Activated CD8-positive, alpha-beta memory T cell treated with anti-CD3 and anti-CD28 coated beads for 36 hours (primary cell): ENCODE results near the gene EFL1. TPM values are rescaled to one million over a fixed set of nuclear protein-coding genes. Genes with fewer than 3 reads are reported as not detected.
"Not testable (repeated sequence)": the region's sequence is repeated elsewhere in the genome, so short reads cannot be mapped to it uniquely, and the experiment has no call there.

Source experiments
- CTCF ChIA-PET: fragments of 350-600 bp; sonication (Branson Sonifier 250); formaldehyde crosslinking; loops from one replicate; lab custom pipeline; 2021; ENCODE audit warnings: antibody characterized with exemption; lab: Charles Lee
- POLR2A ChIA-PET: fragments of 350-600 bp; sonication (Branson Sonifier 250); formaldehyde crosslinking; loops from one replicate; lab custom pipeline; 2021; ENCODE audit warnings: antibody characterized with exemption; lab: Charles Lee
- total RNA-seq, 2 experiments: library from RNA; stranded (reverse); gene quantifications; one replicate each; pipeline ENCODE4 v1.2.3, GENCODE V29; 2021

EFL1 gene
- total RNA-seq = 10 to 100 TPM; 23.3 to 24.8 TPM

GRCh38 chr15:82262422-82263026 lies at the start of gene EFL1, which contains the start of gene SAXO2:
Gene EFL1, minus strand, starts transcription at chr15:82262734. Its CDS starts 956 bp downstream, at chr15:82261778.
Gene SAXO2, plus strand, starts transcription at chr15:82262818. Its CDS starts 62 bp downstream, at chr15:82262880.
- CTCF ChIA-PET = interaction anchor here (0.6 kb wide), 1 partner anchor 45 kb away, joined by 3 read pairs; no protein-coding TSS in a partner anchor

GRCh38 chr15:82311321-82311720 lies 48.8 kb upstream of the EFL1 start:
- POLR2A ChIA-PET, CTCF ChIA-PET: not testable (repeated sequence)

More at GRCh38 chr15:82262422-82263026, at the start of gene EFL1, which contains the start of gene SAXO2:
- POLR2A ChIA-PET = interaction anchor here (0.6 to 0.8 kb wide), 3 partner anchors 14 to 488 kb away, joined by 3 to 4 read pairs (median 3); no protein-coding TSS in a partner anchor

DNA sequence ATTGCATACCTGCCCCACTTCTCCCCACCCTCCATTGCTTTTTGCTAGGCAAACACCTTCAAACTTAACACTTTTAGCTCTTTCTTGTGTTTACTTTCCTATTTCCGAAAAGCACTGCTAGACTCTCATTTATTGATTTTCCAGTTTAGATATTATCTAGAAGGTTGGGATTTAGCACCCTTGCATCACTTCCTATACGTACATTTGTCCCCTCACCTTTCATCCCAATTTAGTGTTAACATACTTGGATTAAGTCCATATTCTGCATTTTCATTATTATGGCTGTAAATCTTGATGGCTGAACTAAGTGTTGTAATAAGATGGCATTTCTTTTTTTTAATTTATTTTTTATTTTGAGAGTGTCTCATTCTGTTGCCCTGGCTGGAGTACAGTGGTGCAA lies 47.3 kb upstream of the EFL1 start:
- ChIA-PET POLR2A (no interaction called here), CTCF (interaction anchor here (0.9 kb wide), 1 partner anchor 12 kb away, joined by 3 read pairs; no protein-coding TSS in a partner anchor)

DNA sequence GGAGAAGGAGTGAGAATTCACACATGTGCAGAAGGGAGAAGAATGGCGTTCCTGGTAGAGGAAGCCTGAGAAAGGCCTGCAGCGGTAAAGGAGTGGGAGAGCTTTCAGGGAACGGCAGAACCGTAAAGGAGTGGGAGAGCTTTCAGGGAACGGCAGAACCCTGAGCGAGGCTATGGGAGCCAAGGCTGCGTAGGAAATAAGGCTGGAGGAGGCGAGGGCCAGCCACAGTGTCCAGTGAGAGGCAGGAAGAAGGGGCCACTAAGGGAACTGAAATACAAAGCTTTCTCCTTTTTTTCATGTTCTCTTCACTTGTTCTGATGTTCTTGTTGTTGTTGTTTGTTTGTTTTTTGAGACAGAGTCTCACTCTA lies 45.2 kb upstream of the EFL1 start:
- POLR2A ChIA-PET = no interaction called here
- CTCF ChIA-PET = no interaction called here

DNA sequence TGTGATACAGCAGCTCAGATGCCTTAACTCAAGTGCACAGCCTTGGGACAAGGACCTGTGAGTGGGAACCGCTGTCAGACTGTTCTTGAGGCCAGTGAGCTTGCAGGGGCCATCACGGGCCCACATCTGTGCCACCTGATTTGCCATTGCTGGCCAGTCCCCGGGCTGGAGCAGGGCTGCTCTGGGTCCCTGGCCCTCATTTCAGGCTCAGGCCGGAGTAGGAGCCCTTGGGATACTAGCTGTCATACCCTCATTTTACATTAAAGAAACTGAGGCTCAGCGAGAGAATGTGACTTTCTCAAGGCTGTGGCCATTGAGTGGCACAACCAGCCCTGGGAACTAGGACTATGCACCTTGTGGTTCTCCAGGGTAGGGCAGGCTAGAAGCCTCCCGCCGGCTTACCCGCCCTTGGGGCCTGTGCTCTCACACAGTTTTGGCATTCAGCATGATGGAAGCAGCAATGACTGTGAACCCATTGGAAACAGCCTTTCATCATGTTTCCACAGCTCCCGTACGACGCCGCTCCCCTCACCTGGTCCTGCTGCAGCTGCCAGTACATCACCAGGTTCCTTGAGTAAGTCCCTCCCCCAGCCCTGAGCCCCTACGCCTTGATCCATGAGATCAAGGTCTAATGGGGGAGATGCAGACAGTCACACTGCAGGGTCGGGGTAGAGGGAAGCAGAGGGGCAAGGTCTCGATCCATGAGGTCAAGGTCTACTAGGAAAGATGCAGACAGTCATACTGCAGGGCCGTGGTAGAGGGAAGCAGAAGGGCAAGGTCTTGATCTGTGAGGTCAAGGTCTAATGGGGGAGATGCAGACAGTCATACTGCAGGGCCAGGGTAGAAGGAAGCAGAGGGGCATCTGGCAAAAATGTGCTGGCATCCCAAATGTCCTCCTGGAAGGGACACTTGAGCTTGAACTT lies 44.5 kb upstream of the EFL1 start:
- POLR2A ChIA-PET = no interaction called here

GRCh38 chr15:82305621-82306048 lies 43.1 kb upstream of the EFL1 start:
- CTCF ChIA-PET = no interaction called here

More for the DNA sequence above, 44.5 kb upstream of the EFL1 start:
- CTCF ChIA-PET = no interaction called here

DNA sequence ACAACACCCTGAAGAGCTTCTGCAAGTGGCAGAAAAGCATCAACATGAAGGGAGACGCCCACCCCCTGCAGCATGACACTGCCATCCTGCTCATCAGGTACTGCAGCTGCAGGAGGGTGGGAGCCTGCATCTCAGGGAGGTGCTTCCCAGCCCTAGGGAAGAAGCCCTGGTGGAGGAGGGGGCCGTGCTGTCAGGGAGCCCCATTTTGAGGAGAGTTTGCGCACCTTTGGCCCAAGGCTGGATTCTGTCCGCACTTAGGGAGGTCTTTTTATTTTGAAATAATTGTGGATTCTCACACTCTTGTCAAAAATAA lies 42.2 kb upstream of the EFL1 start:
- CTCF ChIA-PET = no interaction called here
- POLR2A ChIA-PET = no interaction called here

More at GRCh38 chr15:82305621-82306048, 43.1 kb upstream of the EFL1 start:
- POLR2A ChIA-PET = no interaction called here

GRCh38 chr15:82303956-82304777 lies 41.6 kb upstream of the EFL1 start:
- CTCF ChIA-PET = no interaction called here

DNA sequence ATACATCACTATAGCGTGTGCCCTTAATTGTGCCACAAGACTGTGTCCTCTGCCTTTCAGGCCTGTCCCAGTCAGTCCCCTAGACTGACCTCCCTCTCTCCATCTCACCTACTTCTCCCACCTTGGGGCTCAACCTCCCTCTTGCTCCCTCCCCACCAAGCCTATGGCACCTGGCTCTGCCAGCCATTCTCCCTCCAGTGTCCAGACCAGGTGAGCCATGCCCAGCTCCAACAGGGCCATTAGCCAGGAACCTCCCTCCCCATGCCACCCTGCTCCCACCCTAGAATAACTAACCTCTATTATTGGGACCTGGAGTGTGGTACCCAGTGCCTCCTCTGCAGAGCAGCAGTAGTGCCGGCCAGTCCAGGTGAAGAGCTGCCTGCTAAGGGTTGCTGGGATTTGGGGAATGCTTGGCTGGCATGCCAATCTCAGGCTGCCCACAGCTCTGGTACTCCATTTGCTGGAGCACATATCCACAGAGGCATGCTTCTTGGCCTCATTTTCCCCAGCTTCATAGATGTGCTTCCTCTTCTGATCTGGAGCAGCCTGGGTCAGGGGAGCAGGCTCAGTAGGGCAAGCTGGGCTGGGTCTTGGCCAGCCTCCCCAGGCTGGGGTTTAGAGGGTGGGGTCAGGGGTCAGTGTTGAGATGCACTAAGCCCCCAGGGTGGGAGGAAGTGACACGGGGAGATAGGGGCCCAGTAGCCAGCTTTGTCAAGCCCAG lies 38.9 kb upstream of the EFL1 start:
- POLR2A ChIA-PET = no interaction called here
- CTCF ChIA-PET = no interaction called here

More at GRCh38 chr15:82303956-82304777, 41.6 kb upstream of the EFL1 start:
- POLR2A ChIA-PET = no interaction called here

DNA sequence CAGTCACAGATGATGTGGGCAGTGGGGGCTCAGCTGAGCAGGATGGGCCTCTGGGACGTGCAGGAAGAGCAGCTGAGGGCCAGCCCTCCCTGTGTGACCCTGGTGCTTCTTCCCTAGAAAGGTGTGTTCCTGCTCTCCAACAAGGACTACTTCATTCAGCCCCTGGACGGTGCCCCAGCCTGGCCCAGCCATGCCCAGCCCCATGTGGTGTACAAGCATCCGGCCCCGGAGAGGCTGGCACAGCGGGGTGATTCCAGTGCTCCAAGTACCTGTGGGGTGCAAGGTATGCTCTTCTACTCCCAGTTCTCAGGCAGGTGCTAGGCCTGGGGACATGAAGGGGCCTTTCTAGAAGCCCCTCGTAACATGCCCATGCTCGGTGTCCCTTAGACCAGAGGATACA lies 38.3 kb upstream of the EFL1 start:
- POLR2A ChIA-PET = no interaction called here
- CTCF ChIA-PET = no interaction called here

- CTCF ChIA-PET, POLR2A ChIA-PET: not testable (repeated sequence)
These were observed 37.8 kb upstream of the EFL1 start for GRCh38 chr15:82300326-82300725.

GRCh38 chr15:82299511-82299914 lies 37.0 kb upstream of the EFL1 start:
- POLR2A ChIA-PET, CTCF ChIA-PET: not testable (repeated sequence)

DNA sequence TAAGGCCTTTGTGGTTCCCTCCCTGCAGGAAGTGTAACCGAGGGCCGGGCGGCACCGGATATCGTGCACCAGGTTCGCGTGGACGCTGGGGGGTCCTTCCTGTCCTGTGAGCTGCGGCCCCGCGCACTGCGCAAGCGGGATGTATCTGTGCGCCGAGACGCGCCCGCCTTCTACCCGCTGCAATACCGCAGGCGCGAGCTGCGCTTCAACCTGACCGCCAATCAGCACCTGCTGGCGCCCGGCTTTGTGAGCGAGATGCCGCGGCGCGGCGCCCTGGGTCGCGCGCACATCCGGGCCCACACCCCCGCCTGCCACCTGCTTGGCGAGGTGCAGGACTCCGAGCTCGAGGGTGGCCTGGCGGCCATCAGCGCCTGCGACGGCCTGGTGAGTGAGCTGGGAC lies 36.0 kb upstream of the EFL1 start:
- ChIA-PET POLR2A (no interaction called here), CTCF (interaction anchor here (1.2 kb wide), 1 partner anchor 12 kb away, joined by 3 read pairs; no protein-coding TSS in a partner anchor)

- ChIA-PET CTCF (interaction anchor here (1.2 kb wide), 1 partner anchor 12 kb away, joined by 3 read pairs; no protein-coding TSS in a partner anchor), POLR2A (no interaction called here)
These were observed 35.5 kb upstream of the EFL1 start for GRCh38 chr15:82298032-82298431.

DNA sequence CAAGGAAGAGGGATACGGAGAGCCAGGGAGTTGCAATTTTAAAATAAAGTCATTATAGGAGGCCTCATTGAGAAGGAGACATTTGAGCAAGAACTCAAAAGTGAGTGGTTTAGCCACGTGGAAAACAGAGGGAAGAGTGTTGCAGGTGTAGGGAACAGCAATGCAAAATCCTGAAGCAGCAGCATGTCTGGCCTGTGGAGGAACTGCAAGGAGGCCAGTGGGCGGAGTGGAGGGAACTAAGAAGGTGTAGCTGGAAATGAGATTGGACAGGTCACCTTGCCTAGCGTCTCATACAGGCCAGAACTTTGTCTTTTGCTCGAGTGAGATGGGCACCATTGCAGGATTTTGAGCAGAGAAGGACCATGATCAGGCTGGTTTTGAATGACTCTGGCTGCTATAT lies 35.0 kb upstream of the EFL1 start:
- POLR2A ChIA-PET = no interaction called here
- CTCF ChIA-PET = interaction anchor here (1.2 kb wide), 1 partner anchor 13 kb away, joined by 3 read pairs; no protein-coding TSS in a partner anchor

- CTCF ChIA-PET = no interaction called here
- POLR2A ChIA-PET = no interaction called here
These were observed 31.6 kb upstream of the EFL1 start for GRCh38 chr15:82294061-82294690.

GRCh38 chr15:82292271-82292670 lies 29.7 kb upstream of the EFL1 start:
- CTCF ChIA-PET = no interaction called here

DNA sequence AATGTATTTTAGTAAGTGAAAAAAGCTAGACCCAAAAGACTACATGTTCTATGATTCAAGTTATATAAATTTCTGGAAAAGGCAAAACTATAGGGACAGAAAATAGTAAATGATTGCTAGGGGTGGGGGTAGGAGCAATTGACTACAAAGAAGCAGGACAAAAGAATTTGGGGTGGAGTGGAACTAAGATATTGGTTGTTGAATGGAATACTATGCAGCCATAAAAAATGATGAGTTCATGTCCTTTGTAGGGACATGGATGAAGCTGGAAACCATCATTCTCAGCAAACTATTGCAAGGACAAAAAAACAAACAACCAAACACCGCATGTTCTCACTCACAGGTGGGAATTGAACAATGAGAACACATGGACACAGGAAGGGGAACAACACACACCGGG lies 25.7 kb upstream of the EFL1 start:
- POLR2A ChIA-PET, CTCF ChIA-PET: not testable (repeated sequence)

More at GRCh38 chr15:82292271-82292670, 29.7 kb upstream of the EFL1 start:
- POLR2A ChIA-PET = no interaction called here
